GM19467 (cell line): ENCODE measurements around the gene TAF4B.
"Not testable (repeated sequence)": the region's sequence is repeated elsewhere in the genome, so short reads cannot be mapped to it uniquely, and the experiment has no call there.

Source experiments
- ATAC-seq: cut with Tn5 transposase; IDR thresholded peaks from one replicate; pipeline ENCODE4 v1.9.1; 2021; ENCODE audit warnings: mild to moderate bottlenecking, moderate library complexity; ENCODE audit not compliant: unreplicated experiment

Gene TAF4B

DNA sequence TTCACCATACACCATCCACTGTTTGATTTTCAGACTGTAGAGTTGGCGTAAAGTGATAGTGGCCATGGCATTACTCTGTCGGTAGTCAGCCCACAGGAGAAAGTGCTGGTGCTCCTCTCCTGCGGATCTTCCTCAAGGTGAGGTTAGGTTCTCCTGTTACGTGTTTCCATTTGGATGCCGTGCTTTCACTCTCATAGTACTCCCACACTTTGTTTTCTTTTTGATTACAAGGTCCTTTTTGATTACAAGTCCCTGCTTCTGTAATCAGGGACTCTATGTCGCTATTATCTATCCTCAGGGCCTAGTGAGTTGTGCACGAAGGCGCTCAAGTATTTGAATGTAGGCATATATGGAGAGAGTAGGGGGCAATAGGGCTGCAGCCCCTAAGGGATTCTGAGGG, 4.3 kb downstream of the TAF4B start:
- ATAC-seq = no peak

DNA sequence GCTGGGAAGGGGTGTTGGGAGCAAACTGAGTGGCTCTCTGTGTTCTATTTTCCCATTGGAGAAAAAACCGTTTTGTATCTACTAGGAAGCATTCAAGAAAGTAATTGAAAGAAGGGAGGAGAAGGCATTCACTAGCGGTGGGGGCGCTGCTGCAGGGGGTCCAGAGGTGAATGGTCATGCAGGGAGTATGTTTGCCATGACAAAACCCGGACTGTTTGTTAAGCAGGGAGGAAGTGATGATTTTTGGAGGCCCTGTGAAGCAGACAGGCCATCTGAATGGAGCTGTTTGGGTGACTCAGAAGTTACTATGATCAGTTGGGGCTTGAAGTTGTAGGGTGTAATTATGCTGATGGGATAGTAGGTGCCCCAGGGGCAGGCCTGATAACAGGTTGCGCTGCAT, 7.0 kb downstream of the TAF4B start:
- ATAC-seq = no peak

DNA sequence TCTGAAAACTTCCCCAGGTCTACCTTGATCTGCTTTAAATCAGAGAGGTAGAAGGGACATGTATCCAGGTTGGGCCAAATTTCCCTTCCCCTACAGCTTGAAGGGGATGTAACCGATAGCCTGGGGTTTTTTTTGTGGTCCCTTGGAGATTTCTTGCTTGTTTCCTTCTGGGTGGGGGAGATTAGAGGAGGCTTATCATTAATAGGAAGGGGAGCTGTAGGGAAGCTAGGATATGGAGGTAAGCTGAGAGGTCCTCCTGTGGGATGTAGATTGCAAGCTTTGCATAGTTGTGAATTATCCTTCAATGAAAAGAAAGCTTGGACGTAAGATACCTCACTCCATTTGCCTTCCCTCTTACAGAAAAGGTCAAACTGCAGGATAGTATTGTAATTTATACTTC, 11.1 kb downstream of the TAF4B start:
- ATAC-seq = not testable (repeated sequence)

DNA sequence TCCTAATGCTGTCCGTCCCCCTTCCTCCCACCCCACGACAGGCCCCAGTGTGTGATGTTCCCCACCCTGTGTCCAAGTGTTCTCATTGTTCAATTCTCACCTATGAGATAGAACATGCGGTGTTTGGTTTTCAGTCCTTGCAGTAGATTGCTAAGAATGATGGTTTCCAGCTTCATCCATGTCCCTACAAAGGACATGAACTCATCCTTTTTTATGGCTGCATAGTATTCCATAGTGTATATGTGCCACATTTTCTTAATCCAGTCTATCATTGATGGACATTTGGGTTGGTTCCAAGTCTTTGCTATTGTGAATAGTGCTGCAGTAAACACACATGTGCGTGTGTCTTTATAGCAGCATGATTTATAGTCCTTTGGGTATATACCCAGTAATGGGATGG, 12.5 kb downstream of the TAF4B start:
- not testable (repeated sequence) for ATAC-seq

DNA sequence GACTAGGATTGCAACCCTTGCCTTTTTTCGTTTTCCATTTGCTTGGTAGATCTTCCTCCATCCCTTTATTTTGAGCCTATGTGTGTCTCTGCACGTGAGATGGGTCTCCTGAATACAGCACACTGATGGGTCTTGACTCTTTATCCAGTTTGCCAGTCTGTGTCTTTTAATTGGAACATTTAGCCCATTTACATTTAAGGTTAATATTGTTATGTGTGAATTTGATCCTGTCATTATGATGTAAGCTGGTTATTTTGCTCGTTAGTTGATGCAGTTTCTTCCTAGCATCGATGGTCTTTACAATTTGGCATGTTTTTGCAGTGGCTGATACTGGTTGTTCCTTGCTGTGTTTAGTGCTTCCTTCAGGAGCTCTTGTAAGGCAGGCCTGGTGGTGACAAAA, 16.1 kb downstream of the TAF4B start:
- ATAC-seq = not testable (repeated sequence)

DNA sequence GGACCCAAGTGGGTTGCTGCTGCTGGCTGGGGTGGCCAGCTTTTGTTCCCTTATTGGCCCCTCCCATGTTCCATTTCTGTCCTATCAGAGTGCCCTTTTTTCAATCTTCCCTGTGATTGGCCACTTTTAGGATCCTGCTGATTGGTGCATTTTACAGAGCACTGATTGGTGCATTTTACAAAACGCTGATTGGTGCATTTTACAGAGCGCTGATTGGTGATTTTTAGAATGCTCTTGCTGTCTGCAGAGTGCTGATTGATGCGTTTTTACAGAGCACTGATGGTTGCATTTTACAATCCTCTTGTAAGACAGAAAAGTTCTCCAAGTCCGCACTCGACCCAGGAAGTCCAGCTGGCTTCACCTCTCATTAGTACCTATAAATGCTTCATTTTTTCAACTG, 19.2 kb downstream of the TAF4B start:
- ATAC-seq = not testable (repeated sequence)

DNA sequence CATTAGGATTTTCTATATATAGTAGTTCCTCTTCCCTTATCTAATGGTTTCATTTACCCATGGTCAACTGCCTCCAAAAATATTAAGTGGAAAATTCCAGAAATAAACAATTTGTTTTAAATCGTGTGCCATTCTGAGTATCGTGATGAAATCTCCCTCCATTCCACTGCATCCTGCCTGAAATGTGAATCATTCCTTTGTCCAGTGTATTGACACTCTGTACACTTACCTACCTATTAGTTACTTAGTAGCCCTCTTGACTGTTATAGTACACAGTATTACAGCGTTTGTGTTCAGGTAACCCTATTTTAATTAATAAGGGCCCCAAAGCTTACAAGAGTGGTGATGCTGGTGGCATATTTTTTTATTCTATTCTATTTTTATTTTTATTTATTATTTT, 26.2 kb downstream of the TAF4B start:
- ATAC-seq = no peak

DNA sequence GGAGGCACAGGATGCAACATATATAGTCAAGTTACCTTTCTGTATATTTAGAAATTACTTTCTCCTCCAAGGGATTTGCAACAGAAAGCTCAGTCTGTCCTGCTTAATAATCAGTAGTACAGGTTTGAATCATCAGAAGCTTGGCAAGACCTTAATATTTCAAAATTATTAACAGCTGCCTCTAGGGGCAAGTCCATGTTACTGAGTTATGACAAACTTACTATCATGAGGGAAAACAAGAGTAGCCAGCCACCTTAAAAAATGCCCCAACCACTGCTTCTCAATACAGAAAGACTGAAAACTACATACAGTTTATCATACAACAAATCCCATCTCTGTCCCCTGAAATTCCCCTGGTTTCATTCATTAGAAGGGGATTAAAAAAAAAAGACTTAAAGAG, 28.6 kb downstream of the TAF4B start:
- not testable (repeated sequence) for ATAC-seq

DNA sequence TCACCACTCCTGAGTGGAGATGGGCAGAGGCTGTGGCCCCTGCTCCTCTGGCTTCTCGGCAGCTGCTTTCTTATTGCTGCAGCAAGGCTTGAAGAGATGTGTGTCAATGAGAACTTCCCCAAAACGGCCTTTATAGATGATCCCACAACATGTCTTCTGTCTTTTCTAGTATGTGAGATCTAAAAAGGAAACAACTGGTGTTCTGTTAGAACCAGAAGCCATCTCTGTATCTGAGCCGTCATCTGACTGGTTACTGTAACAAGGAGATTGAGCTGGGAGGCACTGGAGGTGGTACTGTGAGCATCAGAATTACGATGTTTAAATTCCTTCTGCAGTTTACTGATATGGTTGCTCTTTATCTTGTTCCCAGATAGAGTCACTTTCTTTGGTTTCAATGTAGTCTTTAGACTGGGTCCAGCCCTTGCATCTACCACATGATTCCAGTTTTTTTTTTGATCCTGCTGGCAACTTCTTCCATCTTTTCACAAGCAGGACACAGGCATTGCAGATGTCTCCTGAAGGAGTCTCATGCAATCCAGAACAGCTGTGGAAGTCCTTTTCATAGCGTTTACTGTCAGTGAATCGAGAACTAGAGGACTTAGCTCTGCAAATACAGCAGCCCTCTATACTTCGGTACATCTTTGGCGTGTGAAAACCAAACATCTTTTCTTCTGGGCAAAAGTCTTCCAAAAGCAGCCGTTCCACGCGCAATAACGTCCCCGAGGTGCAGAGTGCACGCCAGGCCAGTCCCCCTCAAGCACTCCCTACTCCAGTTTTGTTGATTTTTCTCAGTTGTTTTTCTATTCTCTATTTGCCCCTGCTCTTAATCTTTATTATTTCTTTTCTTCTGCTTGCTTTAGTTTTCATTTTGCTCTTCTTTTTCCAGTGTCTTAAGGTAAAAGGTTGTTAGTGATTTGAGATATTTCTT, 29.7 kb downstream of the TAF4B start:
- no peak for ATAC-seq

DNA sequence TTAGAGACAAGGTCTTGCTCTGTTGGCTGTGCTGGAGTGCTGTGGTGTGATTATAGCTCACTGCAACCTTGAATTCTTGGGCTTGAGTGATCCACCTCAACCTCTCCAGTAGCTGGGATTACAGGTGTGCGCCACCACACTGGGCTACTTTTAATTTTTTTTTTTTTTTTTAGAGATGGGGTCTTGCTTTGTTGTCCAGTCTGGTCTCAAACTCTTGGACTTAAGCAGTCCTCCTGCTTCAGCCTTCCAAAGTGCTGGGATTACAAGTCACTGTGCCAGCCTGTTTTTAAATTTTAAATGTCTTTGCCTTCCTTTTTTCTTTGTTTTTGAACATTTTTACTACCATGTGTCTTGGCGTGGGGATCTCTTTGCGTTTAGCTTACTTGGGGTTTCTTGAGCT, 32.5 kb downstream of the TAF4B start:
- ATAC-seq = no peak

DNA sequence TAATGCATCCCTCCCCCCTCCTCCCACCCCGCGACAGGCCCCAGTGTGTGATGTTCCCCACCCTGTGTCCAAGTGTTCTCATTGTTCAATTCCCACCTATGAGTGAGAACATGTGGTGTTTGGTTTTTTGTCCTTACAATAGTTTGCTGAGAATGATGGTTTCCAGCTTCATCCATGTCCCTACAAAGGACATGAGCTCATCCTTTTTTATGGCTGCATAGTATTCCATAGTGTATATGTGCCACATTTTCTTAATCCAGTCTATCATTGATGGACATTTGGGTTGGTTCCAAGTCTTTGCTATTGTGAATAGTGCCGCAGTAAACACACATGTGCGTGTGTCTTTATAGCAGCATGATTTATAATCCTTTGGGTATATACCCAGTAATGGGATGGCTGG, 33.2 kb downstream of the TAF4B start:
- not testable (repeated sequence) for ATAC-seq

DNA sequence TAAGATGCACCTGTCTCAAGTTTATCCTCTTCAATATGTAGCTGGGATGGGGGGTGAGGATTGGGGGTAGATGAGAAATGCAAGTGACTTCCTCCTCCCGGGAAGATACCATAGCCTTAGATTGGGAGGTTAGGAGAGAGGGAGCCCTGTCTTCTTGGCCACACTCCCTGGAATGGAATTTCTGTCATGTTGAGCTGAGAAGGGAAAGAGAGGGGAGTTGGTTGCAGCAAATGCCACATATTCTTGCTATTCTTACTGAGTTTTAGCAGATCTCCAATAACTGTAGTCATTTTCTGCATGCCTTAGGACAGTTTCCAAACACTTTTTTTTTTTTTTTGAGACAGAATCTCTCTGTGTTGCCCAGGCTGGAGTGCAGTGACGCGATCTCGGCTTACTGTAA, 35.9 kb downstream of the TAF4B start:
- ATAC-seq = no peak

DNA sequence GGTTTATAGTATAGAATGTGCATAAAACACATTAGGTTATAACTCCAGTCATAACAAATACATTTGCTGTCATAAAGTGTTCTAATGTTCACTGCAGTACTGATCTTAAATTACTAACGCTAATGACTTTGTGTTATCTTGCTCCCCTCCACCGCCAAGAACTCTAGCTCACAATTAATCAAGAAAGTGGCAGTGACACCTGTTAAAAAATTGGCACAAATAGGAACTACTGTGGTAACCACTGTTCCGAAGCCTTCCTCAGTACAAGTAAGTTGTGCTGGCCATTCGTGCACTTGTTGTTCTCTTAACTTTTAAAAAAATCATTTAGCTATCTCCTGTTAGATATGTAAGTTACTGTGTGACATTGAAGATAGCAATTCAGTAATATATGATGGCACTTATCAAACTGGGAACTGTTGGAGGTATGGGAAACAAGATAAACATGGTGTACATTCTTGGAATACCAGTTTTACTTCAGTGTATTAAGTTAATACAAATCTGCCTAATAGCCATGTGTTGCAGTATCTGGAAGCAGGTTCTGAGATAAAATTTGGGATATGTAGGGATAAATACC, 41.2 kb downstream of the TAF4B start:
- ATAC-seq = no peak

DNA sequence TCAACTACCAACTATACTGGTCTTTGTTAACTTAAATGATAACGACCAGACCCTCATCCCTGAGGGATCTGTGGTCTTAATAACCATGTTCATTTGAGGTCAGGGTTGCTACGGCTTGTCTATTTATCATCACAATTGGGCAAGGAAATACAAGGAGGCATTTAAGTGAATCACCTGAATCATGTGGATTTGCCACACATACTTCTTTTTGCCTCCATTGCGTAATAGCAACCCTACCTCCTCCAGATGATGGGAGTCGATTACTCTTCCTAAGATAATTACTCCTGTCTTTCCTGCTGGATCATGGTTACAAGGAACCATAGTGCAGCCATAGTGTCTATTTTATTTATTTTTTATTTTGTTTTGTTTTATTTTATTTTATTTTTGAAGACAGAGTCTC, 42.2 kb downstream of the TAF4B start:
- no peak for ATAC-seq

DNA sequence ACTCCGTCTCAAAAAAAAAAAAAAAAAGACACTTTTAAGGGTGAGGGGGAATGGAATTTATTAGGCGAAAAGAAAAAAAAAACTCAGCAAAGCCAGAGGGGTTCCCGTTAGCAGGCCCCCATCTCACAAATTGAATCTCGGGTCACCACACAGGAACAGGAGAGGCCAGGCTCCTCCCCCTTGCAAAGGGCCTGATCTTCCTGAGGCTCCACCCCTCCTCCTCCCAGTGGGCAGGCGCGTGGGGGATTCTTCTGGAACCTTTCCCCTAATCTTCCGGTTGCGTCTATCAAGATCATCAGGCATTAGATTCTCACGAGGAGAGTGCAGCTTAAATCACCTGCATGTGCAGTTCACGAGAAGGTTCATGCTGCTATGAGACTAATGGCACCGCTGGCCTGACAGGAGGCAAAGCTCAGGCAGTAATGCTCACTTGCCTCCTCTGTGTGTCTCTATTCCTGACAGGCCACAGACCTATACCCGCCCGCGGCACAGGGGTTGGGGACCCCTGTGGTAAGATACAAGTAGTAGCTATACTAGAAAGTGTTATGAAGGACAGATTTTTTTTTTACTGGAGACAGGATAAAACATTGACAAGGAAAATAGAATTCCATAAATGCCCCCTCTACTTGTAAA, 45.8 kb downstream of the TAF4B start:
- no peak for ATAC-seq

DNA sequence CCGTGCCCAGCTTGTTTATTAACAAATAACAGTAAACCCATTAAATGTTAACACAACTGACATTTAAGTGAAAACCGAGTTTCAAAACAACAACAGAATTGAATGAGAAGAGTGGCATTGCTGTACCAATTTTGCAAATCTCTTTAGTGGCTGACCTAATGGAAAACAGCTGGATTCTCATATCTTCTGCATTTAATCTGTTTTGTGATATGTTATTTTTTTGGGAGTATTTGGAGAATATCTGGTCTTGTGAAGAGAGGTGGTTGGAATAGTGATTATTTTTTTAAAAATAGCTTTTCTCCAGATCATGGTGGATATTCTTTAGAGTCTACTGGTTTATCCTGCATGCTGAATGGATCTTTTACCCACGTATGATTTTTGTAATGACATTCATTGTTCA, 51.1 kb downstream of the TAF4B start:
- no peak for ATAC-seq

DNA sequence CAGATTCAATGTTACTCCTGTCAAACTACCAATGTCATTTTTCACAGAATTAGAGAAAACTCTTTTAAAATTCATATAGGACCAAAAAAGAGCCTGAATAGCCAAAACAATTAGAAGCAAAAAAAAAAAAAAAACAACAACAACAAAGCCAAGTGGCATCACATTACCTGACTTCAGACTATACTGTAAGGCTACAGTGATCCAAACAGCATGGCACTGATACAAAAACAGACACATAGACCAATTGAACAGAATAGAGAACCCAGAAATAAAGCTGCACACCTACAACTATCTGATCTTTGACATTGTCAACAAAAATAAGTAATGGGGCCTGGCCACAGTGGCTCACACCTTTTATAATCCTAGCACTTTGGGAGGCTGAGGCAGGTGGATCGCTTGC, 53.2 kb downstream of the TAF4B start:
- ATAC-seq = no peak

DNA sequence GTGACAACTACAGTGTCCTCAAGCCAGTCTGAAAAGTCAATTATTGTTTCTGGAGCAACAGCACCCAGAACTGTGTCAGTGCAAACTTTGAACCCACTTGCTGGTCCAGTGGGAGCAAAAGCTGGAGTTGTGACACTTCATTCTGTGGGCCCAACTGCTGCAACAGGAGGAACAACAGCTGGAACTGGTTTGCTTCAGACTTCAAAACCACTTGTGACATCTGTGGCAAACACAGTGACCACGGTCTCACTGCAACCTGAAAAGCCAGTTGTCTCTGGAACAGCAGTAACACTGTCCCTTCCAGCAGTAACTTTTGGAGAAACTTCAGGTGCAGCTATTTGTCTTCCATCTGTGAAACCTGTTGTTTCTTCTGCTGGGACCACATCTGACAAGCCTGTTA, 59.8 kb downstream of the TAF4B start:
- ATAC-seq = no peak

DNA sequence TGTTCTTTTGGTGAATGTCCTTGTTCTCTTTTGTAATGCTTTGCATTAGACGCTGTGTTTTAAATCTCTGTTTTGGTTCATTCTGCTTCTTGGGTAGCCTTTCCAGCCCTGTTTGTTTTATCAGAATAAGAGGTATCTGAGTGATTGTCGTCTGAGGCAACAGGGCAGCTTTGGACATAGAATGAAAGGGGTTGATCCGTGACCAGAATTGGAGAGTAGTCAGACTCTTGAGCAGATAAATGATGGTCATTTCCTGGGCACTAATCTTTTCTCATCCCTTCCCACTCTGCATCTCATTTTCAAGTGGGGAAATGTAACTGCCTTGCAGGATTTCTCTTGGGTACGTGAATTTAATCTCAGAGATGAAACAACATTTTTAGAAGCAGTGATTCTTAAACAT, 61.4 kb downstream of the TAF4B start:
- no peak for ATAC-seq

DNA sequence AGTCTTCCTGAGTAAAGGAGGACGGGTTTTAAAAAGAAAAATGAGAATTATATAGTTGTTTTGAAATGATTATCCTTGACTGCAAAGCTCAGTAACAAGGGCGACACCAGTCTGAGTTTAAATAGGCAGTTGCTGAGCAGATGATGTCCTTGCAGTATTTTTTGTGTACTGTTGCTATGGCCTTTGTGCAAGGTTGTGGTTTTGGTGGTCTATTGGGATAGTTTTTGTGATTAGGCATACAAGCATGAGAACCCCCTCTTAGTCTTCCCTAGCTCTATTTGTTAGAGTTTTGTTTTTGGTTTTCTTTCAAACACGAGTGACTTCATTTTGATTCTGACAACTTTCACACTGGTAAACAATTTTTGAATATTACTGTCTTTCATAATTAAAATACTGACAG, 64.1 kb downstream of the TAF4B start:
- no peak for ATAC-seq

DNA sequence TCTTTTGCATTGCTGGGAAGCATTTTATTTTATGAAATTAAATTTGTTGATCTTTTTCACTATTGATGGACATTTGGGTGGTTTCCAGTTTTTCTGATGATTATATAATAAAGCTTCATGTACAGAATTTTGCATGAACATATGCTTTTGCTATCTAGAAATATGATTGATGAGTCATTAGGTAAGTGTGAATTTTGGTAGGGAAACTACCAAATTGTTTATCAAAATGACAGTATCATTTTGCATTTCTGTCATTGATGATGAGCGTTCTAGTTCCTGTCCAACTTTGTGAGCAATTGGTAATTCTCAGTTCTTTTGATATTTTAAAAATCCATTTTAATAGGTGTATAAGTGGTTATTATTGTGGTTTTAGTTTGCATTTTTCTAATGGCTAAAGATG, 67.7 kb downstream of the TAF4B start:
- no peak for ATAC-seq

DNA sequence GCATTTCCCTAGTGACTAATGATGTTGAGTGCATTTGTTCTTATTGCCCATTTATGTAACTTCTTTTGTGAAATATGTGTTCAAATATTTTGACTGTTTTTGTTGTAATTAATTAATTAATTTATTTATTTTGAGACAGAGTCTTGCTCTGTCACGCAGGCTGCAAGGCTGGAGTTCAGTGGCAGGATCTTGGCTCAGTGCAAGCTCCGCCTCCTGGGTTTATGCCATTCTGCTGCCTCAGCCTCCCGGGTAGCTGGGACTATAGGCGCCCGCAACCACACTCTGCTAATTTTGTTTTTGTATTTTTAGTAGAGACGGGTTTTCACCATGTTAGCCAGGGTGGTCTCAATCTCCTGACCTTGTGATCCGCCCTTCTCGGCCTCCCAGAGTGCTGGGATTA, 71.9 kb downstream of the TAF4B start:
- no peak for ATAC-seq
